HEK293T (cell line): ENCODE measurements around the gene FERMT2.

ENCODE experiments used
- HDGF ChIP-seq: fragments of 450-650 bp; IDR thresholded peaks from 2 replicates; pipeline ENCODE4 v1.6.1; 2017; ENCODE audit warnings: antibody characterized with exemption, borderline replicate concordance
- ZNF384 ChIP-seq: fragments of 450-650 bp; IDR thresholded peaks from 2 replicates; pipeline ENCODE4 v1.6.1; 2016

DNA sequence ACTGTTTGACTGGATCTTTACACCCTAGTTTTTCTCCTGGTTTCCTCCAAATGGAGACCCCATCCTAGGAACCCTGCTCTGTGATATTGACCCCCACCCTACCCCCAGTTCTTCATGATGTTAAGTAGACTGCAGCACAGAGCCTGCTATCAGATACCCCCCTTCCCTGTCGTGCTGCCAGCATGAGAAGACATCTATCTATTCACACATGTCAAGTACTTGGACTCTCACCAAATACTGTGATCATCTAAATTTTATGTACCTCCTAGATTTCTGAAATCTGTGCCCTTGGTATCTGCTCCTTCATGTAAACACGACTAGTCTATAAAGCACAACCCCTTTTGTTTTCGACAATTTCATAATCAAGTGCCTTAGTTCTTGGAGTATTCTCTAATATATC is 38.9 kb downstream of the FERMT2 start:
- TF ChIP-seq HDGF, result no peak
- no peak for TF ChIP-seq ZNF384
